HepG2 (cell line): ENCODE measurements around the gene NPEPL1. TPM values are rescaled to one million over a fixed set of nuclear protein-coding genes. Genes with fewer than 3 reads are reported as not detected.

Experiments used
- AHR ChIP-seq: IDR thresholded peaks from 2 replicates; pipeline ENCODE4 v1.6.1; 2018; ENCODE audit warnings: missing genetic modification reagents, missing compliant biosample characterization
- CC2D1A ChIP-seq: sonication (generic); formaldehyde crosslinking; IDR thresholded peaks from 2 replicates; pipeline ENCODE4 v1.8.1; 2023; ENCODE audit warnings: mild to moderate bottlenecking, missing genetic modification reagents
- FOSL2 ChIP-seq: sonication (generic); formaldehyde crosslinking; IDR thresholded peaks from 2 replicates; pipeline ENCODE4 v1.4.0; 2020; ENCODE audit warnings: missing genetic modification reagents
- GABPA ChIP-seq, 2 experiments: IDR thresholded peaks; 2 replicates each; pipeline ENCODE4 v1.6.1; 2011 to 2016; ENCODE audit warnings: low read depth in 2 of 2, low read length in 1 of 2, missing biosample characterization in 1 of 2, missing genetic modification characterization in 1 of 2
- HNRNPH1 ChIP-seq: fragments of 200-400 bp; formaldehyde crosslinking; optimal IDR thresholded peaks from 2 replicates; pipeline ENCODE3; 2017; ENCODE audit warnings: mild to moderate bottlenecking, low read depth, low read length
- IKZF1 ChIP-seq: fragments of 450-650 bp; IDR thresholded peaks from 2 replicates; pipeline ENCODE4 v1.7.1; 2016
- IRF2 ChIP-seq: IDR thresholded peaks from 2 replicates; pipeline ENCODE4 v1.6.1; 2018; ENCODE audit warnings: missing genetic modification reagents, missing compliant biosample characterization
- IRX3 ChIP-seq: sonication (generic); formaldehyde crosslinking; IDR thresholded peaks from 2 replicates; pipeline ENCODE4 v1.8.1; 2023; ENCODE audit warnings: mild to moderate bottlenecking, low read depth, missing genetic modification reagents, borderline replicate concordance
- ISX ChIP-seq: sonication (generic); formaldehyde crosslinking; conservative IDR thresholded peaks from 2 replicates; pipeline ENCODE4 v1.5.0; 2020; ENCODE audit warnings: missing genetic modification reagents
- KDM2A ChIP-seq: sonication (generic); formaldehyde crosslinking; IDR thresholded peaks from 2 replicates; pipeline ENCODE4 v1.4.0; 2020; ENCODE audit warnings: low read depth, missing genetic modification reagents, borderline replicate concordance
- MYC ChIP-seq: sonication (generic); formaldehyde crosslinking; IDR thresholded peaks from 2 replicates; pipeline ENCODE4 v1.9.0; 2021; ENCODE audit warnings: missing genetic modification reagents, borderline replicate concordance
- NR2F1 ChIP-seq, 2 experiments: fragments of 450-650 bp in 1 of 2; formaldehyde crosslinking in 1 of 2; IDR thresholded peaks; 2 replicates each; pipeline versions ENCODE4 v1.5.0 to v1.6.1; 2016 to 2020; ENCODE audit warnings: mild to moderate bottlenecking in 1 of 2, missing compliant biosample characterization in 1 of 2, missing genetic modification reagents in 1 of 2, moderate library complexity in 1 of 2
- POLR2G ChIP-seq: fragments of 200-400 bp; formaldehyde crosslinking; IDR thresholded peaks from 2 replicates; pipeline ENCODE4 v1.6.1; 2018; ENCODE audit warnings: mild to moderate bottlenecking, low read depth, low read length, moderate library complexity
- SATB2 ChIP-seq: sonication (generic); formaldehyde crosslinking; IDR thresholded peaks from 2 replicates; pipeline ENCODE4 v1.5.0; 2020; ENCODE audit warnings: missing genetic modification reagents
- ZFYVE20 ChIP-seq: sonication (generic); formaldehyde crosslinking; IDR thresholded peaks from 2 replicates; pipeline ENCODE4 v1.8.0; 2023; ENCODE audit warnings: low read depth, mild to moderate bottlenecking, moderate library complexity, missing genetic modification reagents, borderline replicate concordance
- ZNF354B ChIP-seq: sonication (generic); formaldehyde crosslinking; IDR thresholded peaks from 2 replicates; pipeline ENCODE4 v1.8.0; 2022; ENCODE audit warnings: mild to moderate bottlenecking, missing genetic modification reagents
- ZNF441 ChIP-seq: sonication (generic); formaldehyde crosslinking; IDR thresholded peaks from 2 replicates; pipeline ENCODE4 v1.7.0; 2021; ENCODE audit warnings: missing genetic modification reagents, borderline replicate concordance
- ZNF510 ChIP-seq: sonication (generic); formaldehyde crosslinking; IDR thresholded peaks from 2 replicates; pipeline ENCODE4 v1.4.0; 2020; ENCODE audit warnings: low read depth, mild to moderate bottlenecking, missing genetic modification reagents
- ZNF563 ChIP-seq: sonication (generic); formaldehyde crosslinking; IDR thresholded peaks from 2 replicates; pipeline ENCODE4 v1.8.0; 2022; ENCODE audit warnings: mild to moderate bottlenecking, moderate library complexity, missing genetic modification reagents
- ZNF737 ChIP-seq: sonication (generic); formaldehyde crosslinking; IDR thresholded peaks from 2 replicates; pipeline ENCODE4 v1.5.0; 2020; ENCODE audit warnings: missing genetic modification reagents, mild to moderate bottlenecking, borderline replicate concordance
- ZNF768 ChIP-seq: sonication (generic); formaldehyde crosslinking; IDR thresholded peaks from 2 replicates; pipeline ENCODE4 v1.4.0; 2020; ENCODE audit warnings: missing genetic modification reagents
- ZNF792 ChIP-seq: IDR thresholded peaks from 2 replicates; pipeline ENCODE4 v1.6.1; 2016
- ZNF850 ChIP-seq: sonication (generic); formaldehyde crosslinking; conservative IDR thresholded peaks from 2 replicates; pipeline ENCODE4 v1.9.0; 2021; ENCODE audit warnings: mild to moderate bottlenecking, missing genetic modification reagents
- ZSCAN29 ChIP-seq: sonication (generic); formaldehyde crosslinking; conservative IDR thresholded peaks from 2 replicates; pipeline ENCODE4 v1.4.0; 2020; ENCODE audit warnings: mild to moderate bottlenecking, missing genetic modification reagents
- polyA plus RNA-seq, 8 experiments: library from polyadenylated mRNA; depleted of rRNA in 3 of 8; stranded (reverse) in 7 of 8; unstranded in 1 of 8; fragments of >200 nt; fragmentation: Illumina TruSeq in 4 of 8; extraction: Trizol in 4 of 8; gene quantifications; 2 replicates each; pipeline versions ENCODE4 v1.2.1 to v1.2.3, GENCODE V29; 2011 to 2016; ENCODE audit warnings: low read depth in 4 of 8, missing spikeins in 1 of 8, mixed read lengths in 1 of 8; ENCODE audit not compliant: insufficient read depth in 1 of 8
- total RNA-seq, 5 experiments: library from RNA; depleted of rRNA; stranded (reverse); fragments of >200 nt; fragmentation: Illumina TruSeq; extraction: Trizol; gene quantifications; 2 replicates each; pipeline ENCODE4 v1.2.3, GENCODE V29; 2016; ENCODE audit warnings: low read depth in 1 of 5
- TF ChIP-seq, protein P1 (sequence below): sonication (generic); formaldehyde crosslinking; IDR thresholded peaks from 2 replicates; pipeline ENCODE4 v1.5.0; 2020; ENCODE audit warnings: mild to moderate bottlenecking, missing genetic modification reagents, moderate library complexity
- TF ChIP-seq, protein P2 (sequence below): sonication (generic); formaldehyde crosslinking; IDR thresholded peaks from 2 replicates; pipeline ENCODE4 v1.8.1; 2023; ENCODE audit warnings: mild to moderate bottlenecking, missing genetic modification reagents
- TF ChIP-seq, protein P3 (sequence below): sonication (generic); formaldehyde crosslinking; IDR thresholded peaks from 2 replicates; pipeline ENCODE4 v1.5.1; 2020; ENCODE audit warnings: missing genetic modification reagents, mild to moderate bottlenecking, borderline replicate concordance

Gene NPEPL1
- total and polyA plus RNA-seq, 2 of the 13 experiments (the other 11 are each of a cell fraction or from before 2014, with no cell fraction given) = 4.1 to 7.5 TPM

DNA sequence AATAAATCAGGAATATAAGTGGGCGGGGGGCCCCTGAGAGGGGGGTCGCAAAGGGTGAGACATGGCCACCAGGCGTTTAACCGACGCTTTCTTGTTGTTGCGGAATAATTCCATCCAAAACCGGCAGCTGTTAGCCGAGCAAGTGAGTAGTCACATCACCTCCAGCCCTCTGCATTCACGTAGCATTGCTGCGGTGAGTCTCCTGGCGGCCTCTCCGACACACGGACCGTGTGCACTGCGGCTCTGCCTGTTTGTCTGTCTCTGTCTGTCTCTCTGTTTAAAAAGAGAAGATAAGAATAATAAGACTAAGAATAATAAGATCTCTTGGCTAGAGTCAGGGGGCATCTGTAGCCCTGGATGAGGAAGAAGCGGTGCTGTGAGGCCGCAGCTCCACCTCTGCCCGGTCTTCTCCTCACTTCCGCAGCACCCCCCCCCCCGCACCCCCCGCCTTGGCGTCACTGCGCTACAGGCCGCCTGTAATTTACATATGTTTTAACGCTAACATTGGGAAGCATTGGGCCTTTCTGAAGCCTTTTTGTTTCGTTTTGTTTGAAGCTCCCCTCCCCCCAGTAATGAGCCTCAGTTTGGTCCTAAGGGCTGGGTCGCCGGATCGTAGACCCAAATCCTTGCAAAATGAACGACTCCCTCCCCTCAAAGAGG, 40.5 kb upstream of the NPEPL1 start (continued):
- TF ChIP-seq, protein P1, sequence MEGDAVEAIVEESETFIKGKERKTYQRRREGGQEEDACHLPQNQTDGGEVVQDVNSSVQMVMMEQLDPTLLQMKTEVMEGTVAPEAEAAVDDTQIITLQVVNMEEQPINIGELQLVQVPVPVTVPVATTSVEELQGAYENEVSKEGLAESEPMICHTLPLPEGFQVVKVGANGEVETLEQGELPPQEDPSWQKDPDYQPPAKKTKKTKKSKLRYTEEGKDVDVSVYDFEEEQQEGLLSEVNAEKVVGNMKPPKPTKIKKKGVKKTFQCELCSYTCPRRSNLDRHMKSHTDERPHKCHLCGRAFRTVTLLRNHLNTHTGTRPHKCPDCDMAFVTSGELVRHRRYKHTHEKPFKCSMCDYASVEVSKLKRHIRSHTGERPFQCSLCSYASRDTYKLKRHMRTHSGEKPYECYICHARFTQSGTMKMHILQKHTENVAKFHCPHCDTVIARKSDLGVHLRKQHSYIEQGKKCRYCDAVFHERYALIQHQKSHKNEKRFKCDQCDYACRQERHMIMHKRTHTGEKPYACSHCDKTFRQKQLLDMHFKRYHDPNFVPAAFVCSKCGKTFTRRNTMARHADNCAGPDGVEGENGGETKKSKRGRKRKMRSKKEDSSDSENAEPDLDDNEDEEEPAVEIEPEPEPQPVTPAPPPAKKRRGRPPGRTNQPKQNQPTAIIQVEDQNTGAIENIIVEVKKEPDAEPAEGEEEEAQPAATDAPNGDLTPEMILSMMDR (CRISPR knock-in tag) = no peak
- TF ChIP-seq, protein P2, sequence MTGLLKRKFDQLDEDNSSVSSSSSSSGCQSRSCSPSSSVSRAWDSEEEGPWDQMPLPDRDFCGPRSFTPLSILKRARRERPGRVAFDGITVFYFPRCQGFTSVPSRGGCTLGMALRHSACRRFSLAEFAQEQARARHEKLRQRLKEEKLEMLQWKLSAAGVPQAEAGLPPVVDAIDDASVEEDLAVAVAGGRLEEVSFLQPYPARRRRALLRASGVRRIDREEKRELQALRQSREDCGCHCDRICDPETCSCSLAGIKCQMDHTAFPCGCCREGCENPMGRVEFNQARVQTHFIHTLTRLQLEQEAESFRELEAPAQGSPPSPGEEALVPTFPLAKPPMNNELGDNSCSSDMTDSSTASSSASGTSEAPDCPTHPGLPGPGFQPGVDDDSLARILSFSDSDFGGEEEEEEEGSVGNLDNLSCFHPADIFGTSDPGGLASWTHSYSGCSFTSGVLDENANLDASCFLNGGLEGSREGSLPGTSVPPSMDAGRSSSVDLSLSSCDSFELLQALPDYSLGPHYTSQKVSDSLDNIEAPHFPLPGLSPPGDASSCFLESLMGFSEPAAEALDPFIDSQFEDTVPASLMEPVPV (CRISPR knock-in tag) = 0 out of 2 replicates have a peak, but pooled peaks have one; percentile 61
- TF ChIP-seq NR2F1 (CRISPR knock-in tag; IDR thresholded peaks at IDR 0.05) (no peak; a peak in 1 of 4 replicates), IRF2 (CRISPR knock-in tag) (0 out of 2 replicates have a peak, but pooled peaks have one; percentile 7), ZNF737 (CRISPR knock-in tag) (peak; percentile 23; the same call in 1 of the 2 replicates), IRX3 (no peak), ZNF510 (CRISPR knock-in tag) (0 out of 2 replicates have a peak, but pooled peaks have one; percentile 22), ZNF850 (CRISPR knock-in tag) (no peak), ZSCAN29 (no peak), ZNF441 (CRISPR knock-in tag) (0 out of 2 replicates have a peak, but pooled peaks have one; percentile 23), SATB2 (0 out of 2 replicates have a peak, but pooled peaks have one; percentile 60), ZFYVE20 (CRISPR knock-in tag) (no peak), GABPA (IDR thresholded peaks at IDR 0.05; ENCODE audit: low read depth, low read length) (peak; percentile 34; the same call in 1 of the 2 replicates), GABPA (CRISPR knock-in tag; IDR thresholded peaks at IDR 0.05; ENCODE audit: low read depth) (peak; percentile 79), ZNF563 (peak; percentile 27; the same call in 1 of the 2 replicates), IKZF1 (no peak), AHR (peak; percentile 34; the same call in 1 of the 2 replicates), ZNF768 (CRISPR knock-in tag) (peak; percentile 30; the same call in 1 of the 2 replicates), ZNF354B (no peak), FOSL2 (CRISPR knock-in tag) (peak; percentile 24; the same call in 1 of the 2 replicates), POLR2G (peak; percentile 44), MYC (CRISPR knock-in tag) (peak; percentile 47; the same call in 1 of the 2 replicates), ZNF792 (CRISPR knock-in tag) (peak; percentile 50; the same call in 1 of the 2 replicates), KDM2A (peak; percentile 78; the same call in 1 of the 2 replicates), CC2D1A (CRISPR knock-in tag) (no peak), ISX (CRISPR knock-in tag) (no peak), HNRNPH1 (peak; percentile 33)
- TF ChIP-seq, protein P3, sequence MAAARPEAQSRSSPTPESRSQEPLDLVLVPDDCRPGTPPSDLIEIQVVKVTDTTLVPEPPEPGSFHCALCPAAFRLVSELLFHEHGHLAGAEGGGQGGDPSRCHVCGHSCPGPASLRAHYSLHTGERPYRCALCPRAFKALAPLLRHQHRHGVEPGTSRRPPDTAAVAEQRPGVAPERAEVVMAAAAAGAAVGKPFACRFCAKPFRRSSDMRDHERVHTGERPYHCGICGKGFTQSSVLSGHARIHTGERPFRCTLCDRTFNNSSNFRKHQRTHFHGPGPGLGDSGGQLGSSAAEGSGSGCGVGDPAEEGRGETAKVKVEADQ (CRISPR knock-in tag) = no peak
